Pons (tissue), 1 donor: ENCODE data around the gene LUC7L3.
"Not testable (repeated sequence)": the region's sequence is repeated elsewhere in the genome, so short reads cannot be mapped to it uniquely, and the experiment has no call there.

ENCODE experiments used
- DNase-seq: peaks from one replicate; pipeline ENCODE4 v3.0.0-alpha.2; 2016; ENCODE audit warnings: low spot score

The LUC7L3 gene

GRCh38 chr17:50785946-50786570 is 66.7 kb downstream of the LUC7L3 start:
- peak; percentile 87 for DNase-seq

GRCh38 chr17:50787106-50787505 is 67.7 kb downstream of the LUC7L3 start:
- DNase-seq: no peak

DNA sequence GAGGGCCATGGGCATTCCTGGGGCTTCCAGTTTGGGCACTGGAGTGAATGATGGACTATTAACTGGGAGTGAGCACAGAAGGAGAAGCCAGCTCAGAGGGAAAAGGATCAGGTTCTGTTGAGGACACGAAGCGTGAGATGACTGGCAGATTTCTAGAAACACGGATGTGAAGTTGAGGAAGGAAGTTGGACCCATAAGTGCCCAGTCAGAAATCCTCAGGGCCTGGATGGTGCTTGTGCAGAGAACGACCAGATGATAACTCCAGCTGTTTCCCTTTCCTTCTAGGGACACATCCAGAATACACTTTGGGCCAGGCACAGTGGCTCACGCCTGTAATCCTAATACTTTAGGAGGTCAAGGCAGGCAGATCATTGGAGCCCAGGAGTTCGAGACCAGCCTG is 71.2 kb downstream of the LUC7L3 start:
- no peak for DNase-seq

GRCh38 chr17:50792132-50792531 is 72.7 kb downstream of the LUC7L3 start:
- no peak for DNase-seq

DNA sequence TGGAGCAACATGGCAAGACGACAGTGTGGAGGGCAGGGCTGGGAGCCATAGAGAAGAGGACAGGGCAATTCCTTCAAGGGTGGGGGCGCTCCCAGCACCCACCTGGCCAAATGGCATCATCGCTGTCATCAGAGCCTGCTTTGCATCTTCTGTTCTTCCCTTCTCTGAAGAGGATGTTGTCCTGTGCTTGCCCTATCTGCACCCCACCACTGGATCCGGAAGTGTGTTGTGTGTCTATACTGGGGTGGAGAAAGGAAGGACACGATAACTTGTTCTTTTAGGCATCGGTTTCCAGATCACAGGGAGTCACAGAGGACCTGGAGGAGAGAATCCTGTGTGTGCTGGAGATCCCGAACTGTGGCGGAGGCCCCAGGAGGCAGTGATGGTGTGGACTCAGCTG is 73.6 kb downstream of the LUC7L3 start:
- DNase-seq: no peak

DNA sequence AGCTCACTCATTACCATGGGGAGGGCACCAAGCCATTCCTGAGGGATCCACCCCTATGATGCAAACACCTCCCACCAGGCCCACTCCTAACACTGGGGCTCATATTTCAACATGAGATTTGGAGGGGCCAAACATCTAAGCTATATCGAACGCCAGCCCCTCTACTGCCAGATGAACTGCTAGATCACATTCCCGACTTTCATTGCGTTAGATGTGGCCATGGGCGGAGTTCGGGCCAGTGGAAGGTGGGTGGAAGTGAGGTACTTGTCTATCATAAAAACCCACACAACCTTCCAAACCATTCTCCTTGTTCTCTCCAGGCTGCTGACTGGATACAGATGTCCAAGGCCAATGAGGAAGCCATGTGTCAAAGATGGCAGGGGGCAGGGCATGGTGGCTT is 75.0 kb downstream of the LUC7L3 start:
- DNase-seq: no peak

DNA sequence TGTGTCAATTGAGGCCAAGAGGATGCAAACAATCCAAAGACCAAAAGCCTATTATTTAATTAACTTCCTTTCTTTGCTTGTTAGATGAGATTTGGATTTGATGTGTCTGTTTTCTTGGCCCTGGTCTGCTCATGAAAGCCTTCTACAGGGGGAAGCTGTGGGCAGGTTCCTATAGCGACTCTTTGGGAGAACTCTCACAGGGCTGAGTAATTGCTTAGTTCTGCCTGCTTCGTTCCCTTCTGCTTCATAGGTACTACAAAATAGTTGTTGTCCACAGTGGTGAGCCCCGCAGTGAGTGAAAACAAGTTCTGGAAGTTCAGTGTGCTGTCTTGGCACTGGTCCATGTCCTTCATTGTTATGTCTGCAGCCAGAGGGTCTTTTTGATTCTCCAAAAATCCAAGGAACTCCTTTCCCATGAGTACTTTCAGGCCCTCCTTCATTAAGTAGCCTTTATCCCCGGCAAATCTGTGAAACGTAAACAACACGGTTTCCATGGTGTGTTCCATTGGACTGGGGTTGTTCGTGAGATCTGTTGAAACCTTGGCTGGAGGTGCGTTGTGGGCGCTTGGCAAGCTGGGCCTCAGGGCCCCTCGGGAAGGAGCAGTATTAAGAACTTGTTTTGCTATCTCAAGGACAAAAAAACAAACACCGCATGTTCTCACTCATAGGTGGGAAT is 77.9 kb downstream of the LUC7L3 start:
- no peak for DNase-seq

DNA sequence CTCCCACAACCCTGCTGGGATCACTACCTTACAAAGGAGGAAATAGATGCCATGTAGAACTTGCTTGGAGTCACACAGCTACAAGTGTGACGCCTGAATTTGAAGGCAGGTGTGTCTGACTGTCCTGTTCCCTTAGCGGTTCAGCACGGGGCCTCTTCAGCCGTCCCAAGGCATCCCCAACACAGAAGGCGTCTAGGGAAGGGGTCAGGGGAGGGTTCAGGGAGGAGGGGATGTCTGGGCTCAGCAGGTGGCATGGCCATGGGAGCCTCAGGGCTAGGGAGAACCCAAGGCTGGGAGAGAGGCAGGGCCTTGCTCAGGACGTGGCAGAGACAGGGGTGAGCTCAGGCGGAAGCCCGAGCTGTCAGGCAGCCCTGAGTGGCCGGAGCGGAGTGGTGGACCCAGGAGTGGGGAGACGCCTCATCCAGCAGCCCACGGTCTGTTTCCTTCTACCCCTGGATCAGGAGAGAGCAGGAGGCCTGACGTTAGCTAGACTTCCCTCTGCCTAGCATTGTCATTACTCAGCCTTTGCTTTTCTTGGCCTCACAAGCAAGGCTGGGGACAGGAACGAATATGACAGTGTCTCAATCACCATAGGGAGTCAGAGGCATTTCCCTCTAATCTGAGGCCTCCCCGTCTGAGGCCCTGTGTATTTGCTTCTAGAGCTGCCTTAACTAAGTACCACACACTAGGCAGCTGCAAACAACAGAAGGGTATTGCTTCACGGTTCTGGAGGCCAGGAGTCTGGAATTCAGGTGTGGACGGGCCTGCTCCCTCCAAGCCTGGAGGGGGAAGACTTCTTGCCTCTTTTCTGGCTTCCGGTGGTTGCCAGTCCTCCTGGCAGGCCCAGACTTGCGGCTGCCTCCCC is 79.3 kb downstream of the LUC7L3 start:
- DNase-seq: no peak

DNA sequence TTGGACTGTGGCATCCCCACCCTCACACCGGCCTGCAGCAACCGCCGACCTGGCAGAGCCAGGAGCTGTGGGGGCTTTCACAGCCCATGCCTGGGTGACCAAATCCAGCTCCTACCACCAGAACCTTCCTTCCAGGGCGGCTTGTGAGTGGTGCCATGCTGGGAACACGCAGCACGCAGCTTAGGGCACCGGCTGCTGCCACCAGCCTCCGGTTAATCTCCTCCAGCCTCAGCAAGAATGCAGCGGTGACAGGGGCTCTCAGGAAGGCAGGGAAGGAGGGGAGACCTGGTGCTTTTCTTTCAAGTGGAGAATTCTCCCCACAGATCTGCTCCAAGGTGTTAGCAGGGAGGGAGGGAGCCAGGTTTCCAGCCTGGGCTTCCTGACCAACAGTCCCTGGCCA is 80.2 kb downstream of the LUC7L3 start:
- no peak for DNase-seq

DNA sequence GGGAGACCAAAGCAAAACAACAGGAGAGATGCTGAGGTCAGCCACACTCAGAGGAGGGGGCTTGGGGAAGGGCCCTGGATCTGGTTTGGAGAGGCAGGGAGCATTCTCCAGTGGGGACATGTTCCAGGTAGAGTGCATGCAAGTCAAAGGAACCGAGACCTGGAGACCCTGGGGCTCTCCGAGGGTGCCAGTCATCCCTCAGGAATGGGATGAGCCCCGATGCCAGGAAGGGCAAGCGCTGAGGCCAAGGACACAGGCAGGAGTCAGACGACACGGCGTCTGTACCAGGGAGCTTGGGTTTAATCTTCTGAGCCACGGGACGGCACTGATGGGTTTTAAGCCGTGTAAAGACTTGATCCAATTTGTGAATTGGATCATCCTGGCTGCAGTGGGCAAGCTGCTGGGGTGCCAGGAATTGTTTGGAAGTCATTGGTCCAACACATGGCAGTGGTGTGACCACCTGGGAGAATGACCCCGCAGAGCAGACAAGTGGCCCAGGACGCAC is 80.8 kb downstream of the LUC7L3 start:
- no peak for DNase-seq

GRCh38 chr17:50802609-50803571 is 83.5 kb downstream of the LUC7L3 start:
- no peak for DNase-seq

- DNase-seq: no peak
These were observed 84.3 kb downstream of the LUC7L3 start for GRCh38 chr17:50803676-50804075.

GRCh38 chr17:50804749-50805475 is 85.5 kb downstream of the LUC7L3 start:
- DNase-seq: not testable (repeated sequence)

- no peak for DNase-seq
These were observed 86.1 kb downstream of the LUC7L3 start for GRCh38 chr17:50805486-50805885.
